Ascending aorta (tissue), 2 donors: ENCODE measurements around the gene ADAMTS16. TPM values are rescaled to one million over a fixed set of nuclear protein-coding genes. Genes with fewer than 3 reads are reported as not detected.

Experiments
- DNase-seq, 2 donors: peaks; one replicate each; pipeline ENCODE4 v3.0.0-alpha.2; 2019; ENCODE audit warnings: low spot score in 2 of 2
- H3K27ac ChIP-seq, 2 donors: fragments of 200-600 bp; sonication (generic); one replicate each; pipeline ENCODE4 v1.5.1; 2016 to 2017; ENCODE audit warnings: mild to moderate bottlenecking in 1 of 2
- H3K27me3 ChIP-seq: fragments of 200-600 bp; sonication (generic); one replicate; pipeline ENCODE4 v1.5.1; 2017
- H3K36me3 ChIP-seq, 2 donors: fragments of 200-600 bp; sonication (generic); one replicate each; pipeline ENCODE4 v1.5.1; 2016
- H3K4me1 ChIP-seq, 2 donors: fragments of 200-600 bp; sonication (generic); one replicate each; pipeline ENCODE4 v1.5.1; 2016 to 2017; ENCODE audit warnings: mild to moderate bottlenecking in 1 of 2
- H3K4me3 ChIP-seq, 2 donors: fragments of 200-600 bp; sonication (generic); one replicate each; pipeline ENCODE4 v1.5.1; 2016 to 2017; ENCODE audit warnings: mild to moderate bottlenecking in 1 of 2
- H3K9me3 ChIP-seq, 2 donors: fragments of 200-600 bp; sonication (generic); one replicate each; pipeline ENCODE4 v1.5.1; 2016
- CTCF ChIP-seq, 3 experiments: fragments of 200-600 bp in 2 of 3; fragments of 450-650 bp in 1 of 3; sonication (generic) in 2 of 3; IDR thresholded peaks; one replicate each; pipeline ENCODE4 v1.5.1; 2016 to 2019; ENCODE audit warnings: antibody characterized with exemption in 3 of 3, mild to moderate bottlenecking in 1 of 3, moderate library complexity in 1 of 3
- intact Hi-C: fragments of 100-400 bp; cut with DNase I; formaldehyde crosslinking; loops from one replicate; pipeline ENCODE4 v1.15.1; 2023
- total RNA-seq: library from RNA; depleted of rRNA; stranded (reverse); fragments of >200 nt; gene quantifications from one replicate; pipeline ENCODE4 v1.1.0, GENCODE V29; 2016

Gene ADAMTS16
- total RNA-seq, 1 donor from 2014 or later, result 1.6 TPM

DNA sequence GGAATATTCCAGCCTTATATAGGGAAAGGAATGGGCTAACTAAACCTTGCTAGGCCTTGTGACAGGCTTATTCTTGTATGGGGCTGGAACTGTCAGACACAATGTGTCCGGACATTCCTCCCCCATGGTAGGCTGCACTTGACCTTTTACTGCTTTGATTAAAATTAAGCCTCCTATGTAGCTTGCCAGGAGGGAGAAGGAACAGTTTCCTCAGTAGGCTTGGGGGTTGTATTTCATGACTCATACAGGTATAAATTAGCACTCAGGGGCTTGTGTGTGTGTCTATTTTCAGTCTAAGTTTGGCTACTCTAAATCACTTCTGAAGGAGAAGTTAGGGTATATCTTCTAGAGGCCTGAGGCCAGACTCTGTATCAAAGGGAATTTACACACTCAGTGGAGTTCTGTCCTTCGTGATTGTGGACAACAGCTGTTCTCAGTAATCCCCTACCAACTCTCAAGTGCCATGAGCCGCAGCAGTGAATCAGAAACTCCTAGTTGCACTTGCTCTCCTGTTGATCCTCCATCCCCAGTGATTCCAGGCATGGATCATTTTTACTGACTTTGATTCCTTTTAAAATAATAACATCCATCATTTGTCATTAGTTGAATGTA is 16.4 kb downstream of the ADAMTS16 start:
- Histone ChIP-seq H3K4me1 (no peaks in the 10 kb centered on the region), H3K9me3 (no peaks in the 10 kb centered on the region), H3K36me3 (no peaks in the 10 kb centered on the region), H3K4me3 (no peak overlapping the region), H3K27me3 (no peaks in the 10 kb centered on the region), H3K27ac (no peak overlapping the region)
- no peak for TF ChIP-seq CTCF (IDR thresholded peaks at IDR 0.05)
- intact Hi-C loops, result no loop called here
- DNase-seq, result no peak

- TF ChIP-seq CTCF (IDR thresholded peaks at IDR 0.05), result no peak
- no peak for DNase-seq
- no peaks in the 10 kb centered on the region for H3K36me3 ChIP-seq
- H3K4me3 ChIP-seq, result no peak overlapping the region
- no peaks in the 10 kb centered on the region for H3K9me3 ChIP-seq
- H3K27ac ChIP-seq, result no peak overlapping the region
- H3K27me3 ChIP-seq, result no peaks in the 10 kb centered on the region
- intact Hi-C loops, result no loop called here
- H3K4me1 ChIP-seq, result no peaks in the 10 kb centered on the region
These were observed 18.4 kb downstream of the ADAMTS16 start for GRCh38 chr5:5158472-5158895.

- H3K27ac ChIP-seq, result no peak overlapping the region
These were observed 19.4 kb downstream of the ADAMTS16 start for GRCh38 chr5:5159282-5160103.

DNA sequence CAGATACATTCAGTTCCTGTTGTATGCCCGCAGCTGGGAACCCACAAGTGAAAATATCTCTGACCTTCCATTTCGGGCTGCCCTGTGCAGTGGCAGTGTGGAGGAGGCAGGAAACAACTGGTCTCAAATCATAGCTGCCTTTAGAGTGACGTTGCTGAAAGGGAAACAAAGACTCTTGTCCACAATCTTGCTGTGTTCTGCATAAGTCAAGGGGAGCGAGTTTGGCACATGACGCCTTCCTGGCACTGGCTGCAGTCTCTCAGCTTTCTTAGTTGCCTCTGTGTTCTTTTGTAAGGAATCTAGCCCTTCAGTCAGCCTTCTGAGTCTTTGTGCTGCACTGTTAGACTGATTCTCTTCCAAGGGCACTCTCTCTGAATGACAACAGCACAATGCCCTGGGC is 24.0 kb downstream of the ADAMTS16 start:
- Histone ChIP-seq H3K36me3 (no peaks in the 10 kb centered on the region), H3K27ac (no peak overlapping the region), H3K27me3 (no peaks in the 10 kb centered on the region), H3K9me3 (no peaks in the 10 kb centered on the region), H3K4me3 (no peak overlapping the region), H3K4me1 (no peaks in the 10 kb centered on the region)
- no peak for TF ChIP-seq CTCF (IDR thresholded peaks at IDR 0.05)
- intact Hi-C loops, result no loop called here
- DNase-seq, result no peak

More at GRCh38 chr5:5159282-5160103, 19.4 kb downstream of the ADAMTS16 start:
- no peak for TF ChIP-seq CTCF (IDR thresholded peaks at IDR 0.05)
- no peaks in the 10 kb centered on the region for H3K27me3 ChIP-seq
- H3K4me1 ChIP-seq, result no peaks in the 10 kb centered on the region
- no peak for DNase-seq
- no peaks in the 10 kb centered on the region for H3K9me3 ChIP-seq
- H3K36me3 ChIP-seq, result no peaks in the 10 kb centered on the region
- H3K4me3 ChIP-seq, result no peak overlapping the region
- intact Hi-C loops, result no loop called here

DNA sequence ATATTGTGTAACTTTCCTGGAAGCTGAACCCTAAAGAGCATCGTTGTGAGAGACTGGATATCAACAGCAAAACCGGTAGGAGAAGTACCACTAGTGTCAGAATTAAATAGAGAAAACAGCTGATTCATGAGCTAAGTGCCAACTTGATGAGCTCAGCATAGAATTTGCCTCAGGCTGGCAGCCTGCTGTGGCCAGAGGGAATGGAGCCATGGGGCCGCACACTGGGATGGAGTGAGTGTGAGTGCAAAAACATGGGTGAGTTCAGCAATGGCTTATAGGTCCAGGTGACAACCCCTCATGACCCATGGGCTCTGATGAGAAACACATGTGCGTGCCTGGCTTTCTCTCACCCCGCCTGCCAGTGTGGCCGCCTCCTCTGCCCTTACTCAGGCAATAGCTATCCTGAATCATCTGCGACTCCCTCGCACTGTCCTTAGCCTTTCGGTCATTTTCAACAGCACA is 25.4 kb downstream of the ADAMTS16 start:
- no peak for DNase-seq
- Histone ChIP-seq H3K4me3 (no peak overlapping the region), H3K4me1 (no peaks in the 10 kb centered on the region), H3K27me3 (no peaks in the 10 kb centered on the region), H3K36me3 (no peaks in the 10 kb centered on the region), H3K27ac (no peak overlapping the region), H3K9me3 (no peaks in the 10 kb centered on the region)
- intact Hi-C loops, result no loop called here
- no peak for TF ChIP-seq CTCF (IDR thresholded peaks at IDR 0.05)
